ENCODE measurements around the gene OCA2.

Gene OCA2

GRCh38 chr15:27817258-27817657 is 281.9 kb downstream of the OCA2 start:
- no peak for DNase-seq (ENCODE audit: low spot score)

GRCh38 chr15:27816790-27817189 is 282.3 kb downstream of the OCA2 start:
- no peak for DNase-seq (ENCODE audit: low spot score)

- no peak for DNase-seq (ENCODE audit: low spot score)
These were observed 284.1 kb downstream of the OCA2 start for GRCh38 chr15:27815035-27815434.

- DNase-seq (ENCODE audit: low spot score) = no peak
These were observed 286.0 kb downstream of the OCA2 start for GRCh38 chr15:27813139-27813538.

GRCh38 chr15:27808182-27808581 is 290.9 kb downstream of the OCA2 start:
- DNase-seq (ENCODE audit: low spot score) = no peak

GRCh38 chr15:27807335-27807734 is 291.8 kb downstream of the OCA2 start:
- DNase-seq (ENCODE audit: low spot score) = no peak

GRCh38 chr15:27806396-27806795 is 292.7 kb downstream of the OCA2 start:
- no peak for DNase-seq (ENCODE audit: low spot score)

GRCh38 chr15:27805261-27806220 is 293.6 kb downstream of the OCA2 start:
- no peak for DNase-seq (ENCODE audit: low spot score)

GRCh38 chr15:27804569-27805260 is 294.4 kb downstream of the OCA2 start:
- DNase-seq (ENCODE audit: low spot score) = no peak

- DNase-seq (ENCODE audit: low spot score) = no peak
These were observed 300.3 kb downstream of the OCA2 start for GRCh38 chr15:27798807-27799206.

GRCh38 chr15:27797765-27798164 is 301.4 kb downstream of the OCA2 start:
- no peak for DNase-seq (ENCODE audit: low spot score)

GRCh38 chr15:27796405-27797320 is 302.5 kb downstream of the OCA2 start:
- DNase-seq (ENCODE audit: low spot score) = no peak

GRCh38 chr15:27792756-27793264 is 306.3 kb downstream of the OCA2 start:
- no peak for DNase-seq (ENCODE audit: low spot score)

GRCh38 chr15:27790270-27790669 is 308.8 kb downstream of the OCA2 start:
- no peak for DNase-seq (ENCODE audit: low spot score)

GRCh38 chr15:27787931-27788330 is 311.2 kb downstream of the OCA2 start:
- DNase-seq (ENCODE audit: low spot score) = no peak

GRCh38 chr15:27784107-27784506 is 315.0 kb downstream of the OCA2 start:
- no peak for DNase-seq (ENCODE audit: low spot score)

GRCh38 chr15:27783678-27784077 is 315.4 kb downstream of the OCA2 start:
- DNase-seq (ENCODE audit: low spot score) = no peak

GRCh38 chr15:27782125-27782524 is 317.0 kb downstream of the OCA2 start:
- no peak for DNase-seq (ENCODE audit: low spot score)

- no peak for DNase-seq (ENCODE audit: low spot score)
These were observed 322.6 kb downstream of the OCA2 start for GRCh38 chr15:27776501-27776900.

GRCh38 chr15:27774638-27775037 is 324.5 kb downstream of the OCA2 start:
- DNase-seq (ENCODE audit: low spot score) = no peak

GRCh38 chr15:27774191-27774590 is 324.9 kb downstream of the OCA2 start:
- no peak for DNase-seq (ENCODE audit: low spot score)

GRCh38 chr15:27771892-27772291 is 327.2 kb downstream of the OCA2 start:
- no peak for DNase-seq (ENCODE audit: low spot score)
